IMR-90 (cell line): Measurements from ENCODE around the gene PKHD1. TPM values are rescaled to one million over a fixed set of nuclear protein-coding genes. Genes with fewer than 3 reads are reported as not detected.

Source experiments
- ATAC-seq: fragments of 200-7000 bp; cut with Tn5 transposase; 2 replicates; pipeline ENCODE4 v1.9.1; 2020; ENCODE audit warnings: low read depth, mild to moderate bottlenecking, moderate library complexity
- BruUV-seq: library from RNA; stranded (reverse); fragments of 400-500 nt; replicated peaks from 2 replicates; lab custom pipeline; 2021; lab: Mats Ljungman, UMichigan
- CTCF ChIA-PET: fragments of 300-600 bp; formaldehyde crosslinking; extraction: SDS; loops from one replicate; lab custom pipeline; 2021; ENCODE audit warnings: antibody characterized with exemption; lab: Yijun Ruan, JAX
- POLR2A ChIA-PET: fragments of 300-600 bp; sonication (Branson Sonifier 250); formaldehyde crosslinking; loops from one replicate; lab custom pipeline; 2022; ENCODE audit warnings: antibody characterized with exemption; ENCODE audit not compliant: unreplicated experiment; lab: Charles Lee
- DNase-seq: peaks from one replicate; pipeline ENCODE4 v3.0.0; 2013
- H2AFZ ChIP-seq: replicated peaks from 2 replicates; pipeline ENCODE3; 2013; ENCODE audit warnings: low read length, mild to moderate bottlenecking; ENCODE audit not compliant: poor library complexity
- H2AK5ac ChIP-seq: 2 replicates; pipeline ENCODE4 v1.6.1; 2013; ENCODE audit warnings: low read depth, low read length, inconsistent platforms
- H2AK9ac ChIP-seq: replicated peaks from 2 replicates; pipeline ENCODE3; 2013; ENCODE audit warnings: mild to moderate bottlenecking, low read depth, low read length, moderate library complexity; ENCODE audit not compliant: poor library complexity
- H2BK120ac ChIP-seq: 2 replicates; pipeline ENCODE4 v1.6.1; 2013; ENCODE audit warnings: low read depth, low read length, inconsistent platforms
- H2BK15ac ChIP-seq: 3 replicates; pipeline ENCODE4 v1.6.1; 2013; ENCODE audit warnings: low read depth, low read length, inconsistent platforms
- H2BK20ac ChIP-seq: 2 replicates; pipeline ENCODE4 v1.6.1; 2013; ENCODE audit warnings: low read depth, mild to moderate bottlenecking, inconsistent platforms, low read length, moderate library complexity
- H2BK5ac ChIP-seq: 2 replicates; pipeline ENCODE4 v1.6.1; 2013; ENCODE audit warnings: mild to moderate bottlenecking, low read depth, low read length, inconsistent platforms; ENCODE audit not compliant: poor library complexity, severe bottlenecking
- H3K14ac ChIP-seq: replicated peaks from 2 replicates; pipeline ENCODE4 v1.6.1; 2013; ENCODE audit warnings: low read depth, low read length, inconsistent platforms
- H3K18ac ChIP-seq: 2 replicates; pipeline ENCODE4 v1.6.1; 2013; ENCODE audit warnings: low read depth, low read length, control low read depth
- H3K23ac ChIP-seq: 2 replicates; pipeline ENCODE4 v1.6.1; 2013; ENCODE audit warnings: low read depth, low read length, inconsistent platforms
- H3K27ac ChIP-seq: 2 replicates; pipeline ENCODE4 v1.5.1; 2013; ENCODE audit warnings: mild to moderate bottlenecking, control low read depth, low read length; ENCODE audit not compliant: insufficient read depth
- H3K27me3 ChIP-seq: 2 replicates; pipeline ENCODE4 v1.6.1; 2013; ENCODE audit warnings: low read length; ENCODE audit not compliant: control insufficient read depth, insufficient read depth
- H3K36me3 ChIP-seq: 2 replicates; pipeline ENCODE4 v1.6.1; 2013; ENCODE audit warnings: low read length, mixed read lengths; ENCODE audit not compliant: control insufficient read depth, insufficient read depth
- H3K4ac ChIP-seq: 2 replicates; pipeline ENCODE4 v1.6.1; 2013; ENCODE audit warnings: low read depth, low read length, inconsistent platforms
- H3K4me1 ChIP-seq: 2 replicates; pipeline ENCODE4 v1.6.1; 2013; ENCODE audit warnings: low read length, mixed read lengths; ENCODE audit not compliant: control insufficient read depth, insufficient read depth
- H3K4me2 ChIP-seq: 2 replicates; pipeline ENCODE4 v1.6.1; 2013; ENCODE audit warnings: low read depth, mild to moderate bottlenecking, control low read depth, low read length, moderate library complexity
- H3K4me3 ChIP-seq: 2 replicates; pipeline ENCODE4 v1.5.1; 2013; ENCODE audit warnings: low read depth, mild to moderate bottlenecking, control low read depth, low read length, moderate library complexity; ENCODE audit not compliant: insufficient read depth
- H3K56ac ChIP-seq: 2 replicates; pipeline ENCODE4 v1.6.1; 2013; ENCODE audit warnings: low read length, inconsistent platforms; ENCODE audit not compliant: insufficient read depth; ENCODE audit errors: extremely low read depth
- H3K79me1 ChIP-seq, 2 experiments: 2 replicates each; pipeline ENCODE4 v1.6.1; 2013; ENCODE audit warnings: low read length in 2 of 2, inconsistent platforms in 1 of 2, low read depth in 1 of 2
- H3K9ac ChIP-seq: 2 replicates; pipeline ENCODE4 v1.6.1; 2013; ENCODE audit warnings: low read depth, low read length, control low read depth
- H3K9me1 ChIP-seq: 2 replicates; pipeline ENCODE4 v1.6.1; 2013; ENCODE audit warnings: low read length, inconsistent platforms; ENCODE audit not compliant: insufficient read depth
- H3K9me3 ChIP-seq: 2 replicates; pipeline ENCODE4 v1.6.1; 2013; ENCODE audit warnings: low read length; ENCODE audit not compliant: control insufficient read depth, insufficient read depth
- H4K20me1 ChIP-seq: 2 replicates; pipeline ENCODE4 v1.6.1; 2013; ENCODE audit warnings: low read length, inconsistent platforms; ENCODE audit not compliant: insufficient read depth
- H4K5ac ChIP-seq: 2 replicates; pipeline ENCODE4 v1.6.1; 2013; ENCODE audit warnings: mild to moderate bottlenecking, low read depth, low read length, control low read depth
- H4K8ac ChIP-seq, 2 experiments: 2 replicates each; pipeline ENCODE4 v1.6.1; 2013; ENCODE audit warnings: low read depth in 2 of 2, low read length in 2 of 2, control low read depth in 1 of 2, inconsistent platforms in 1 of 2
- H4K91ac ChIP-seq: 2 replicates; pipeline ENCODE4 v1.6.1; 2013; ENCODE audit warnings: low read depth, low read length, inconsistent platforms; ENCODE audit not compliant: insufficient read depth
- BHLHE40 ChIP-seq: fragments of 150-350 bp; IDR thresholded peaks from 2 replicates; pipeline ENCODE4 v1.6.1; 2016; ENCODE audit warnings: mild to moderate bottlenecking, low read depth, low read length
- CEBPB ChIP-seq: IDR thresholded peaks from 2 replicates; pipeline ENCODE4 v1.6.1; 2012; ENCODE audit warnings: low read depth, low read length, improper control_type of control experiment
- CHD1 ChIP-seq: IDR thresholded peaks from 2 replicates; pipeline ENCODE4 v1.6.1; 2012; ENCODE audit warnings: low read depth, low read length, improper control_type of control experiment
- CTCF ChIP-seq: conservative IDR thresholded peaks from 2 replicates; pipeline ENCODE4 v1.5.1; 2012; ENCODE audit warnings: mild to moderate bottlenecking, low read depth, low read length, improper control_type of control experiment
- ELK1 ChIP-seq: fragments of 150-350 bp; IDR thresholded peaks from 2 replicates; pipeline ENCODE4 v1.6.1; 2016; ENCODE audit warnings: low read depth, mild to moderate bottlenecking, low read length, moderate library complexity, borderline replicate concordance
- FOS ChIP-seq: fragments of 150-350 bp; IDR thresholded peaks from 2 replicates; pipeline ENCODE4 v1.6.1; 2016; ENCODE audit warnings: low read depth, low read length
- MAFK ChIP-seq: IDR thresholded peaks from 2 replicates; pipeline ENCODE4 v1.6.1; 2012; ENCODE audit warnings: low read depth, low read length, improper control_type of control experiment
- MAZ ChIP-seq: IDR thresholded peaks from 2 replicates; pipeline ENCODE4 v1.6.1; 2012; ENCODE audit warnings: low read depth, mild to moderate bottlenecking, low read length, improper control_type of control experiment, moderate library complexity, borderline replicate concordance
- MXI1 ChIP-seq: IDR thresholded peaks from 2 replicates; pipeline ENCODE4 v1.6.1; 2012; ENCODE audit warnings: low read depth, mild to moderate bottlenecking, low read length, moderate library complexity, borderline replicate concordance
- NFE2L2 ChIP-seq: fragments of 150-350 bp; IDR thresholded peaks from 2 replicates; pipeline ENCODE4 v1.6.1; 2016; ENCODE audit warnings: low read depth, mild to moderate bottlenecking, low read length
- POLR2A ChIP-seq: IDR thresholded peaks from 2 replicates; pipeline ENCODE4 v1.6.1; 2012; ENCODE audit warnings: mild to moderate bottlenecking, low read depth, low read length
- RAD21 ChIP-seq: IDR thresholded peaks from 2 replicates; pipeline ENCODE4 v1.6.1; 2012; ENCODE audit warnings: low read length, improper control_type of control experiment
- RCOR1 ChIP-seq: IDR thresholded peaks from 2 replicates; pipeline ENCODE4 v1.6.1; 2012; ENCODE audit warnings: mild to moderate bottlenecking, low read length, improper control_type of control experiment; ENCODE audit not compliant: insufficient replicate concordance
- SMC3 ChIP-seq: fragments of 150-350 bp; IDR thresholded peaks from 2 replicates; pipeline ENCODE4 v1.6.1; 2016; ENCODE audit warnings: low read depth, mild to moderate bottlenecking, antibody characterized with exemption, low read length, moderate library complexity
- USF2 ChIP-seq: fragments of 150-350 bp; IDR thresholded peaks from 2 replicates; pipeline ENCODE4 v1.6.1; 2017; ENCODE audit warnings: mild to moderate bottlenecking, antibody characterized with exemption, low read length, low read depth
- WGBS, 2 experiments: methylation state at CpG; one replicate each; pipeline versions ENCODE4 v1.1.5 to v1.1.7; 2013; ENCODE audit warnings: missing lambda C conversion rate in 2 of 2; ENCODE audit not compliant: insufficient read length in 1 of 2; ENCODE audit errors: extremely low coverage in 2 of 2; 5-methylcytosine and 5-hydroxymethylcytosine counted together
- dilution Hi-C: fragments of 300-500 bp; cut with HindIII; formaldehyde crosslinking; loops from one replicate; pipeline ENCODE4 v1.14.3; 2018; ENCODE audit warnings: low sequenced_read_pairs; ENCODE audit not compliant: unreplicated experiment
- in situ Hi-C: fragments of 300-500 bp; cut with MboI; formaldehyde crosslinking; loops from 3 replicates; pipeline ENCODE4 v1.14.3; 2019; ENCODE audit warnings: low sequenced_read_pairs, inconsistent platforms, mixed read lengths
- intact Hi-C: fragments of 100-400 bp; cut with micrococcal nuclease; formaldehyde crosslinking; loops from 2 replicates; pipeline ENCODE4 v1.10.0; 2022
- polyA plus RNA-seq, 3 experiments: library from polyadenylated mRNA; depleted of rRNA; stranded (reverse); fragments of >200 nt; gene quantifications; 2 replicates each; pipeline ENCODE4 v1.2.3, GENCODE V29; 2012; ENCODE audit warnings: low replicate concordance in 1 of 3
- total RNA-seq: library from RNA; depleted of rRNA; stranded (reverse); fragments of >200 nt; gene quantifications from 2 replicates; pipeline ENCODE4 v1.2.3, GENCODE V29; 2012

Gene PKHD1
- total and polyA plus RNA-seq, 2 of the 4 experiments (the other 2 are of a cell fraction), result not detected

- no peak overlapping the region for H3K4ac ChIP-seq
- H4K91ac ChIP-seq, result no peak overlapping the region
- H2BK20ac ChIP-seq, result no peak overlapping the region
- no TSS peak for BruUV-seq
- H2AK9ac ChIP-seq, result no peak overlapping the region
- H3K79me1 ChIP-seq, result no peaks in the 10 kb centered on the region
- H2AK5ac ChIP-seq, result no peak overlapping the region
- no peak overlapping the region for H4K8ac ChIP-seq
- ChIA-PET CTCF (no interaction called here), POLR2A (no interaction called here)
- no peak for ATAC-seq
- H2AFZ ChIP-seq, result no peak overlapping the region
- dilution Hi-C loops, result no loop called here
- no peak overlapping the region for H3K23ac ChIP-seq
- in situ Hi-C loops, result no loop called here
- intact Hi-C loops, result no loop called here
- H2BK120ac ChIP-seq, result no peak overlapping the region
- TF ChIP-seq ELK1, result no peak
- no peak for TF ChIP-seq BHLHE40
- no peak for TF ChIP-seq USF2
- no peak for TF ChIP-seq CTCF
- TF ChIP-seq SMC3, result no peak
- TF ChIP-seq RCOR1, result no peak
- TF ChIP-seq FOS, result no peak
- no peak for TF ChIP-seq POLR2A
- TF ChIP-seq NFE2L2, result no peak
- TF ChIP-seq MAZ, result no peak
- TF ChIP-seq MAFK, result no peak
- no peak for TF ChIP-seq RAD21
- no peak for TF ChIP-seq CEBPB
- no peak for TF ChIP-seq CHD1
- no peak for TF ChIP-seq MXI1
- no peak overlapping the region for H4K5ac ChIP-seq
- H3K9me3 ChIP-seq, result no peaks in the 10 kb centered on the region
- no peak overlapping the region for H3K18ac ChIP-seq
- no peak overlapping the region for H3K14ac ChIP-seq
- H3K4me1 ChIP-seq, result no peaks in the 10 kb centered on the region
- H3K4me3 ChIP-seq, result no peak overlapping the region
- no peak overlapping the region for H3K27ac ChIP-seq
- H3K9me1 ChIP-seq, result no peaks in the 10 kb centered on the region
- no peak overlapping the region for H3K56ac ChIP-seq
- no peak overlapping the region for H2BK5ac ChIP-seq
- no peak overlapping the region for H3K9ac ChIP-seq
- WGBS, 2 experiments, result no CpG with 5 or more reads among the region's 2 CpGs
- no peaks in the 10 kb centered on the region for H3K27me3 ChIP-seq
- H3K4me2 ChIP-seq, result no peak overlapping the region
- no peaks in the 10 kb centered on the region for H4K20me1 ChIP-seq
- no peaks in the 10 kb centered on the region for H3K36me3 ChIP-seq
- no peak for DNase-seq
- no peak overlapping the region for H2BK15ac ChIP-seq
Observed at GRCh38 chr6:51702851-51703250, 384.6 kb downstream of the PKHD1 start.
